GM18511 (cell line): ENCODE results near the gene ACVR2A.

Source experiments
- ATAC-seq: cut with Tn5 transposase; IDR thresholded peaks from one replicate; pipeline ENCODE4 v1.9.1; 2021; ENCODE audit warnings: mild to moderate bottlenecking, moderate library complexity; ENCODE audit not compliant: unreplicated experiment

ACVR2A gene

DNA sequence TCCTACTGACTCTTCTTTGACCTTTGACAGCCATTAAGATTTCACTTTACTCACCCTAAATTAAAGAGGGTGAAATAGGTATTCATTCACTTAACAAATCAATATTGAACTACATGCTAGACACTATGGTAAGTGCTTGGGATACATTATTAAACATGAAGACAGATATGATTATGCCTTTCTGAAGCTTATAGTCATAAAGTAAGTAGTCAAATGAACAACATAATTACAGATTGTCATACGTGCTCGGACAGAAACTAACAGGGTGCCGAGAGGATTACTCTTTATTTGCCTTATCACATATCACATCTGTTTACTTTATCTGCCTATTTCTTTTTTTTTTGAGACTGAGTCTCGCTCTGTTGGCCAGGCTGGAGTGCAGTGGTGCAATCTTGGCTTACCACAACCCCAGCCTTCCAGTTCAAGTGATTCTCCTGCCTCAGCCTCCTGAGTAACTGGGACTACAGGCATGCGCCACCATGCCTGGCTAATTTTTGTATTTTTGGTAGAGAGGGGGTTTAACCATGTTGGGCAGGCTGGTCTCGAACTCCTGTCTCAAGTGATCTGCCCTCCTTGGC lies 9.8 kb downstream of the ACVR2A start:
- ATAC-seq: no peak

DNA sequence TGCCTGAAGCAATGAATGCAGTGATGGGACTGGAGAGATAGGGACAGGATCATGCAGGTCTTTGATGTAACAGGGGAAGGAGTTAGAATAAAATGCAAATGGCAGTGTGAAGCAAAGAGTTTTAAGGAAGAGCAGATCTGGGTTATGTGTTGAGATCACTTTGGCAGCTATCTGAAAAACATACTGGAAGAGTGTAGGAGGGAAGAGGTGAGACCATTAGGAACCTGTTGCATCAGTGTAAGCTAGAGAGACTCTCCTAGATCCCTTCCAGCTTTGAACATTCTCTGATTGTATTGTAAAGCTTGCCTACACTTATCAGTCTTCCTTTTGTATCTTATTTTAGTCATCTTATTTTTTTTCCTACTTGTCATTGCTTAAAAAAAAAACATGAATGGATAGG lies 10.5 kb downstream of the ACVR2A start:
- ATAC-seq: no peak

DNA sequence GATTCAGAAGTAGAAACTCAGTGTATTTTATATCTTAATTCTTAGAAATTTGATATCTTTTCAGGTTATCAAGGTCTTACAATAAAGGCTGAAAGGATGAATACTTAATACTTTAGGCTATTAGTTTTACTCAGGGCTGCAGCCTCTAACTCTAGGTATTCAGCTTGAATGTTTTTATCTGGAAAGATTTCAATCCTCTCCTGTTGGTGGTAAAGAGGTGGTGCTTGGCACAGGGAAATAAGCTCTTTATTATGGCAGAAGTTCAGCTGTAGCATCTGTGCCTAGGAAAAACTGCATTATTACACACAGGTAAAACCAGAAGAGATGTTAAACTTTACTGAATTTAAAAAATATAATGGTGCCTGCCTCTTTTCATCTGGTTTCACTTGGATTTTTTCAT lies 11.1 kb downstream of the ACVR2A start:
- no peak for ATAC-seq

DNA sequence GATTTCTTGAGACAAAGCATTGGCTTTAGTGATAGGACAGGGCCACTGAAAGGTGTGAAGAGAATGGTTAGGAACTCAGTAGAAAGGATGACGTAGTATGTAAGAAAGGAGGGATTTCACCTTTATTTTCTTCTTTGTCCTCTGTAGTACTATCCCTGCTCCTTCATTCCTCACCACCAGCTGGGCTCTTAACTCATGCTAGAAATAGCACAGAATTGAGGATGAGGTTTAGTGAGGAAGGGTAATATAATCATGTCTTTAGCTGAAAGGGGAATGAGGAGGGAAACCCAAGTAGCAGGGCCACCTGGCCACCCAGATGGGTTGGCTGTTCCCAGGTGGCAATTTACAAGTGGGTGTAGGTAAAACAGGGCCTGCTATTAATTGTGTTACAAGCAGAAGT lies 15.2 kb downstream of the ACVR2A start:
- ATAC-seq: no peak

DNA sequence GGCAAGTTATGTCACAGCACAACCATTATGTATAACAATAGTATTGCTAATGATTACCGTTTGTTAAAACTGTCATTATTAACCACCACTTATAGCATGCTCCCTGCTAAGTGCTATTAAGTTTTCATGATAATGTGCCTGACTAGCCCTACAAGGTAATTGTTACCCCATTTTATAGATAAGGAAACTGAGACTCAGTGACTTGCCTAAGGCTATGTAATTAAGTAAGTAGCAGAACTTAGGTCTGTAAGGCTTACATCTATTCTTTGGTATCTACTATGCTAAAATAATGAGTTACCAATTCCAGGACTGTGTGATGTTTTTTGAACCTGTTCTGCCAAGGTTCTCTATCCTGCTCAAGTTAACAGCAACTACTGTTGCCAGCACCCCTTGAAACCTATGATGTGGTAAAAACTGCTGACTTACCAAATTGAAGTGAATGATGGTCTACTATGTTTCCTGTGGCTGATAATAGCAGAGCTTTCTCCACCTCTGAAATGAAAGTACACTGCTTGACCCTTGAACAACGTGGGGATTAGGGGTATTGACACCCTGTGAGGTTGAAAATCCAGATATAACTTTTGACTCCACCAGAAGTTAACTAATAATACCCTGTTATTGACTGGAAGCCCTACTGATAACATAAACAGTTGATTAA lies 18.2 kb downstream of the ACVR2A start:
- no peak for ATAC-seq

DNA sequence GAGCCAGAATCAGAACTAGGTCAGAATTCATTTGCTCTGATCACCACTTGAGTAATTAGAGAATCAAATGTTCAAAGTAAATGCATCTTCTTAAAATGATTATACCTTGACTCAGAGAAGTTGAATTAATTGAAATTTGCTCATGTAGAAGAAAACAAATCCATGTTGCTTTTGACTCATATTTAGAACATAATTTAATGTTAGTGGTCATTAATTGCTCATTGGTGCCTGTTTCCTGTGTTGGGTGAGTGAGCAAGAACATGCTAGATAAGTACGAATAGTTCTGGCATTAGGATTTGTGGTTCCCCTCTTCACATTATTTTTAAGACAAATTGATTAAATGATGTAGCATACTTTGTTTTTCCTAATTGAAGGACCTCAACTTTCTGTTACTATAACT lies 19.0 kb downstream of the ACVR2A start:
- no peak for ATAC-seq

DNA sequence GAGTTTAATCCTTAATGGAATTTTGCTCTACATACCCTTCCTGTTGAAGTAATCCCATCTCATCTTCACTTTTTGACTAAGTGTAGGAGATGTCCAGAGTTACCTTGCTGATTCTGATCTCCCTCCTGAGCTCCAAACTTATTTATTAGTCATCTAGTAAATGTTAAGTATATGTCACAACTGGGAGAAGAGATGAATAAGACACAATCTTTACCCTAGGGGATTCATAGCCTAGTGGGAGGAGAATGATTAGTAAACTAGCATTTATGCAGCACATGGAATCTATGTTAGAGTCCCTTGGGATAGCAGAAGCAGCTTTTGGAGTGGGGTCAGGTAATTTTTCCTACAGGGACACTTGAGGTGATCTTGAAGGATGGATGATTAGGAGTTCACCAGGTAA lies 20.7 kb downstream of the ACVR2A start:
- ATAC-seq: no peak

DNA sequence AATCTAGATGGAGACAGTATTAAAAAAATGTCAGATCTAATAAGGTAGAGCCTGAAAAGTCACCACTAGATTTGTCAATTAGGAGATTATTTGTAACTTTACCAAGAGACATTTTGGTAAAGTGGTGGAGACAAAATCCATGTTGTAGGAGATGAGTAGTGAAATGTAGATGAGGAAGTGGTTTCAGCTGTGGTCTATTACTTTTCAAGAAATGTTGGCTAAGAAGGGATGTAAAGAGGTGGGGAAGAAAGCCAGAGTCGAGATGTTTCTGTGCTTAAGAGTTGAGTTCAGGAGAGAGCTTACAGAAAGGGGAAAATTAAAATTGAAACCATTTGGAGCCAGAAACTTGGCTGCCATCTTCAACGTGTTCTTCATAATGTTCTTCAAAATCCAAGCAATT lies 22.2 kb downstream of the ACVR2A start:
- ATAC-seq: no peak

DNA sequence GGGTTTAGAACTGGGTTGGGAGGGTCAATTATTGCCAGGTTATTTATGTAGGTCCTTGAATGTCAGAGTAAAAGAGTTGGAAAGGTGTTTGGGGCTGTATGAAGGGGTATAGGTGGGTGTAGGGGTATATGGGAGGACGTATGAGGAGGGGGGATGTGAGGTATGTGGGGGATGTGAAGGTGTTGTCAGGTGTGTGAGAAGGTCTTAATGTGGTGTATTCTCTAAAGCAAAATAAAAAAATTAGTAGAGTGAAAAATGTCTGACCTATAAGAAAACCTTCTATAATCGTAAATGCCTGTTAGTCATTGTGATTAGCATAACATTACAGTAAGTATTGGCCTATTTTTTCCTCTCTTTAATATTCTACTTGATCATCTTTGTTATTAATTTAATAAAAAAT lies 25.1 kb downstream of the ACVR2A start:
- ATAC-seq: no peak

DNA sequence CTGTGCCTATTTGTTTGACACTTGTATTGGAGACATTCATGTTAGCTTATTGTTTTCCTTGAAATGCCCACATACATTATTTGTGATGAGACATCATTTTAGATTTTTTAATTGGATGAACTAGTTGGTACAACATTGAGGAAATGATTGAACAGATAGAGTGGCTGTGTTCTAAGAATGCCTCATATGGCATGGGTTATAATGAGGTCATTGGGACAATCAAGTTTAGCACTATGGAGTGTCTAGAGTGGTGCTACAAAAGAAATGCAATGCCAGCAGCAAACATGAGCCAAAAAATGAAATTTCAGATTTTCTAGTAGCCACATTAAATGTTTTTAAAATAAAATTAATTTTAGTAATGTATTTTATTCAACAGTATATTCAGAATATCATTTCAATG lies 28.1 kb downstream of the ACVR2A start:
- ATAC-seq: no peak

DNA sequence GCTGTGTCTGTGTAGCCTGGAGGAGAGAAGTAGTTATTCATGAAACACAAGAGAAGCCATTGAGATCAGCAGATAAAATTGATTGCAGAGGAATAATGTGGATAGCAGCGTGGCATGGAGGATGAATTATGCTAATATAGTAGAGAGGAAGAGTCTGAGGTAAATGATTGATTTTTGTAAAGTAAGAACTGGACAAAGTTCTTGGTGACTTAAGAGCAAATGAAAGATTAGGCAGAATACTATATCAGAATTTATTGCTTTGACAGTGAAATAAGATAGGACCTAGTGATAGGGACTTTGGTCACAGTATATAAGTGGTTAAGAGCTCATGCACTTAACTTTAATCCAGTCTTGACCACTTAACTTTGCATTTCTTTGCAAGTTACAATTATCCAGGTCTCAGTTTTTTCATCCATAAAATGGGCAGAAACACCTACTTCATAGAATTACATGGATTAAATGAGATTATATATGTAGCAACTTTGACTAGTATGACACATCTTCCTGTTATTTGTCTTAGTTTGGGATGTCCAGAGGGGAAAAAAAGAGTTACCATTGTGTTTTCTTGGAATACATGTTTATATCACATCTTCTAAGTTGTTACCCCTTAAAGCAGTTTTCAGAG lies 29.1 kb downstream of the ACVR2A start:
- no peak for ATAC-seq

DNA sequence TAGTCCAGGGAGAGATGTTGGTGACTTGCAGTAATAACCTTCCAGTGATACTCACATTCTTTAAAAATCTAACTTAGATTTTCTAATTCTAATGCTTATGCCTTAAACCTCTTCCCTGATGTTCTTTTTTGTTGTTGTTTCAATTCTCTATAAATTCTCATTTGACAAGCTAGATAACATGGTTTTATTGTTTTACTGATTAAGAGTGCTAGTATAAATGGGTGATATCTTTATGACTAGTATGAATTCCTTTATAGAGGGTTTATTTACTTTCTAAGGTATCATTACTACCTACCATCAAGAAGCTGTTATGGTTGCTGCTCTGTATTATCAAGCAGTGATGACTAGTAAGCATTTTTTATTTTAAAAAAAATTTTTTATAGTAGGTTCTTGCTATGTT lies 35.0 kb downstream of the ACVR2A start:
- no peak for ATAC-seq

DNA sequence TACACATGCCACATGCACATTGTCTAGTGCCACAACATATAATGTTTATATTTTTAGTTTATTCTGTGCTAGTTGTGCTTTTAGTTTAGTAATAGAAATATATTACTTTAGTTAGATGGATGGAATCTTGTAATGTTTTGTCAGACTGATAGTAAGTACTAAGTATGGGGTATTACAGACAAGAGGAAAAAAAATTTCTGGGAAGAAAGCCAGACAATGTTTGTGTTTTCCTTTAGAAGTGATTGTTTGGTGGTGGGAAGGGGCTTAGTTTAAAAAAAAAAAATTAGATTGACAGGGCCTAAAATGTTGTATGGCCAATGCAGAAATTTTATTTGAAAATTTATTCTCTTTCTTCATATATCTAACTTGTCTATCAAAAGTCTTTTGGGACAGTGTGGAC lies 37.8 kb downstream of the ACVR2A start:
- ATAC-seq: no peak

DNA sequence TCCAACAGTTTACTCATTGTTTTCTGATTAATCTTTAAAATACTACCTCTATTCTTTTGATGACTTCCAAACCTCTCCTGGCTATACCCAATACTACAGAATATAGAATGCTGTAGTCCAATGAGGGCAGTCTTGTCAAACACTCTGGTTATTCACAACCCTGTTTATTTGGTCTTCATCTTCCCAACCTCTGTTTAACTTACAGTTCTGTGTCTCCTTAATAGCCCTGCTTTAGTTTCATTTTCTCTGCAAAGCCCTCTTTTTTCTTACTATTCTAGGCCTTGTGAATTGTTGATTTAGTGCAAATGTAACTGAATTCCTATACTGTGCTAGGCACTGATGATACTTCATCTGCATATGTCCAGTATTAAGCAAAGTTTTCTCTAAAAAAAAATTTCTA lies 40.0 kb downstream of the ACVR2A start:
- no peak for ATAC-seq

DNA sequence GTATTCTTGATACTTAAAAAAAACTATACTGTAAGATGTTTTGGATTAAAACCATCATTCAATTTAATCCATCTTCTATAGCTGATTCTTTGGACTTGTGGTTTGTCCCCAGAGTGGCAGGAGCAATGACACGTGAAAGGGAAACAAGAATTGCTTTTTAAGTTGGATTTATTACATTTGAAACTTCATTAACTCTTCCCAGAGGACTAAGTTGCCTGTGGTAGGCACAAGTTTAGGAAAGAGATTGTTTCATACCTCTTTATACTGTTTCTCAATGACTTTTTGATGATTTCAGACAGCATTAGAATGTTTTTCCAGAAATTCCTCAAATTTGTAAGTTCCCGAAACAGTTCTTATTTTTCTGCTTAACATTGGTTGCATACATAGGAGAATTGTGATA lies 41.3 kb downstream of the ACVR2A start:
- ATAC-seq: no peak

DNA sequence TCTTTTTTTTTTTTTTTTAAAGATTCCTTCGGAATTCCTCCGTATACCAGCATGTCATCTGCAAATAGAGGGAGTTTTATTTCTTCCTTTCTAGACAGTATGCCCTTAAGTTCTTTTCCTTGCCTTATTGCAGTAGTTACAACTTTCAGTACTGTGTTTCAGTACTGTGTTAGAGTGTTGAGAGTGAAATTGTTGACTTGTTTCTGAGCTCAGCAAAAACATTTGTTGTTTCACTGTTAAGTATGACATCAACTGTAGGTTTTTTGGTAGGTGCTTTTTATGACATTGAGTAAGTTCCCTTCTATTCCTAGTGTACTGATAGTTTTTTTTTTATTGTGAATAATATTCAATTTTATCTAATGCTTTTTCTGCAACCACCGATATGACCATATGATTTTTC lies 43.9 kb downstream of the ACVR2A start:
- ATAC-seq: peak; percentile 61

DNA sequence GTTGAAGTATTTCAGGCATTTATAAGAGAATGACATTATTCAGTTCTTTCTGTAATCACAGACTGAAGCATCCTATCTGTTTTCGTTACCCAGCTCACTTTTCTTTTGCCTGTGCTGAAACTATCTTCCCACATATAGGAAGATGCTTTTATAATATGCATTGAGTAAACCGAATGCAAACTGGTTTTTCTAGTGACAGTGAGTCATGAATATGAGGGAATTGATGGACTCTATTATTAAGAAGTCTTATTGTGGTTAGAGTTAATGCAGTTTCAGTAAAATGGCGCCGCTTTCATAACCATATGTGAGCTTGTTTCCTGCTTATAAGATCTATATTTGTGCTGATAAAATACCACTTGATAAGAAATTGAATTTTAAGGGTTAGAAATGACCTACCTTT lies 59.2 kb downstream of the ACVR2A start:
- ATAC-seq: no peak

DNA sequence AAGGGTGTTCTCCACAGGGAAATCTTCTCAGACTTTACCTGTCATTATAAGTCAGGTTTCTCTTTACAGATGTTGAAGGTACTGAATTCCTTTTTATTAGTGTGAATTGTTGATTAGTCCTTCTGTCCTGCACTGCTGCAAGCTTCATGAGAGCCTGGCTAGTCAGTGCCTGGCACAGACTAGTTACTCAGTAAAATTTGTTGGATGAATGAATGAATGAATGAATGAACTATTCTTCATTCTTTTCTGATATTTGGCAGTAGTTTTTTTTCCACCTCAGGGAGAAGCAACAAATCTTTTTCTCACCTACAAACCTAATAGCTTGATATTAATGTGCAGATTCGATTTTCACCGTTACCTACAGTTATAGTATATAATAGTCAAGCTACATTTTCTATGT lies 64.3 kb downstream of the ACVR2A start:
- ATAC-seq: no peak

DNA sequence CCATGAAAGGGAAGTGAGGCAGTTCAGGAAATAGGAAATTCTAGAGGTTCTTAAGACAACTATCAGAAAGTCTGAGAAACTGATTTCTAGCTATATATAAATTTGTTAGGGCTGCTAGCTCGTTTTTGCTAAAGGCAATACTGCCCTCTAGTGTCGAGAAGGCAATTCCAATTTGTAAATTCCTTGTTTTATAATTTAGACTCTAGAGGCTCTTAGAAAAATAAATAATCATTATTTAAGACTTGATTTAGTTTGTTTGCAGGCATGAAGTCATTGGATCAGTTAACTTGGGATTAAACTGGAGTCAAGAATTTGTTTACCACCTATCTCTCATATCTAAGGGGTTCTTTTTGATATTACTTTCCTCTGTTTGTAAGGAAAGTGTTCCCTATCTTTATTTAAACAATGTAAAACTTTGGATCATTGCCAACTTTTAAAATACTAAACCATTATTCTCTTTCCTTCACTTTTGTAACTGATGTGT lies 66.2 kb downstream of the ACVR2A start:
- no peak for ATAC-seq

DNA sequence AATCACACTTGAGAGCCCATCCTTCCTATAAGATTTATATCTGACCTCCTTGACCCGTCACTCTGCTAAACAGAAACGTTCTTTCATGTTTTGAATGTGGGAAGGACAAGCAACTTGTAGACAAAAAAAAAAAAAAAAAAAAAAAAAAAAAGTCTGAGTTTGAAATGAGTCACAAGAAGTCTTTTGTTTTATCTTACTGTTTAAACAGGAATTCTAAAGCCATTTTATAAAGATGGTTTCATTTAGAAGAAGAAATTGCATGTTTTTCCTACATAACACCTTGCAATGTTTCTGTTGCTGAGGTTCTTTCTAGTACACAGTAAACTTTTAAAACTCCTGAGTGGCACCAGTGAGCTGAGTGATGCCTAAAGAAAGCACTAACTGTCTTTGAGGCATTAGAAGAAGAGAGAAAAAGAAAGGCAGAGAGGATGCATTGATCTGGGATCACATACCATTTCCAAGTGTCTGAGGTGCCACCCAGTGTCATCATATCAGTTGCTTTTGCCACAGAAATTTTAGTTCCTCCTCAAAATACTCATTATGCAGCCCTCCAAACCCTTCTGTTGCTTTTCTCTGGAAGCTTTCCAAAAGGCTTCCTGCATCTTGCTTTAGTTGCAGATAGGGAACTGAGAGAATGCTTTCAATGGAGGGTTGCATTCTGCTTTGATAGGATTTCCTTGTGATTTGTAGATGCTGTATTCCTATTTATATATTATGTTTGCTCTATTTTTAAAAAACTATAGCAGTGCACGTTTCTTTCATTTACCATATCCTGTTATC lies 69.1 kb downstream of the ACVR2A start:
- no peak for ATAC-seq

DNA sequence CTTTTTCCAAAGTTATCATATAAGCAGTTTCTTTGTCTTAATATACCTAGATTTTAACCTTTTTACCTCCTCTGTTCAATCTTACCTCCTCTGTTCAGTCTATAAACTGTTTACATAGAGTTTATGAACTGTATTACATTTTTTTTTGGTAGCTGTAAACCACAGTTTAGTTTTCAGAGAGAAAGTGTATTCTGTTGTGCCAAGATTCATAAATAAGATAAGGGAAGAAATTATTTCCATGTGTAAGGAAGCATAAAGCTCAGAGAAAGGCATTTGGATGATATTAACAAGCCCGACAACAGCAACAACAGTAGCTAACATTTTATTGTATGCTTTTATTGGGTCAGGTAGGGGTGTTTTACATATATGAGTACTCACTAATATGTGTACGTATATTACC lies 71.2 kb downstream of the ACVR2A start:
- no peak for ATAC-seq

DNA sequence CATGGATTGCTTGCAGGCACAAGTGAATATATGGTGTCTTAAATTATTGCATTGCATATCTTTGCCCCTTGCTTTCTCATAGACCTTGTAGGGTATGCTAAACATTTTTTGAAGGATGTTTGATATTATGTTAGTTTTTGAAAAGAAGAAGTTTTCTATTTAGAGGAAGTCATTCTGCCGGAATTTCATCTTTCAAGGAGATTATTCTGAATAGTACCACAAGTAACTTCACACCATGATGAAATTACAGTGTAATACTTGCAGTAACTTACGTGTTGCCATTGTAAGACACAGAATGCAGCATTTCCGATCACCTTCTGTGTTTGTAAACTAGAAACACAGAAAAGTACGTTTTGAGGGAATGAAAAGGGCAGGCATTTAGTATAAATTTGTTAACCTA lies 71.9 kb downstream of the ACVR2A start:
- no peak for ATAC-seq
